A549 (cell line): ENCODE measurements around the gene CAPN2.

Experiments used
- BHLHE40 ChIP-seq: IDR thresholded peaks from 2 replicates; pipeline ENCODE4 v1.6.1; 2012; ENCODE audit warnings: low read depth, low read length, inconsistent platforms
- CBX2 ChIP-seq: fragments of 200-600 bp; sonication (generic); IDR thresholded peaks from 2 replicates; pipeline ENCODE4 v1.6.1; 2016; ENCODE audit warnings: low read depth, mild to moderate bottlenecking, borderline replicate concordance
- CEBPB ChIP-seq, 2 experiments: fragments of >200 bp in 1 of 2; sonication (Bioruptor Twin) in 1 of 2; formaldehyde crosslinking in 1 of 2; IDR thresholded peaks; 2 replicates each; pipeline ENCODE4 v1.6.1; 2012 to 2016
- CTCF ChIP-seq: fragments of >200 bp; sonication (Bioruptor Twin); formaldehyde crosslinking; IDR thresholded peaks from 3 replicates; pipeline ENCODE4 v1.5.1; 2016
- KDM1A ChIP-seq: fragments of 200-600 bp; sonication (generic); IDR thresholded peaks from 2 replicates; pipeline ENCODE4 v1.6.1; 2016; ENCODE audit warnings: low read depth, mild to moderate bottlenecking
- MAX ChIP-seq: IDR thresholded peaks from 2 replicates; pipeline ENCODE4 v1.6.1; 2012
- PHF8 ChIP-seq: fragments of 200-600 bp; sonication (generic); IDR thresholded peaks from 2 replicates; pipeline ENCODE4 v1.6.1; 2016; ENCODE audit warnings: low read depth, mild to moderate bottlenecking, antibody characterized with exemption, moderate library complexity, borderline replicate concordance
- POLR2A ChIP-seq: IDR thresholded peaks from 2 replicates; pipeline ENCODE4 v1.6.1; 2012; ENCODE audit warnings: mild to moderate bottlenecking, low read length
- REST ChIP-seq: fragments of 200-600 bp; sonication (generic); IDR thresholded peaks from 2 replicates; pipeline ENCODE4 v1.6.1; 2016; ENCODE audit warnings: antibody characterized with exemption, mild to moderate bottlenecking, moderate library complexity
- RFX5 ChIP-seq: fragments of 450-650 bp; IDR thresholded peaks from 2 replicates; pipeline ENCODE4 v1.7.1; 2014; ENCODE audit warnings: antibody characterized with exemption, mild to moderate bottlenecking, moderate library complexity
- ZNF302 ChIP-seq: fragments of 250-450 bp; sonication (Bioruptor Pico); IDR thresholded peaks from 2 replicates; pipeline ENCODE4 v1.9.0; 2021; ENCODE audit warnings: inconsistent platforms, mild to moderate bottlenecking, moderate library complexity

- TF ChIP-seq POLR2A (no peak), MAX (no peak), CEBPB (IDR thresholded peaks at IDR 0.05) (no peak), CTCF (no peak), CBX2 (no peak), KDM1A (no peak), ZNF302 (no peak), REST (no peak), PHF8 (no peak), RFX5 (no peak), BHLHE40 (no peak)
These were observed 1.2 kb upstream of the CAPN2 start for GRCh38 chr1:223711173-223711572.
